Neural cell (in vitro differentiated cells): Measurements from ENCODE around the gene TRAPPC2L. TPM values are rescaled to one million over a fixed set of nuclear protein-coding genes. Genes with fewer than 3 reads are reported as not detected.

Experiments used
- H2AFZ ChIP-seq: fragments of 200-600, 300-800 bp; sonication (generic), shearing (Covaris generic); 2 replicates; pipeline ENCODE4 v1.6.0; 2014; ENCODE audit warnings: low read depth, mild to moderate bottlenecking, antibody characterized with exemption, low read length, moderate library complexity
- H3F3A ChIP-seq: fragments of 200-600 bp; shearing (Covaris generic); 2 replicates; pipeline ENCODE4 v1.6.1; 2016; ENCODE audit warnings: mild to moderate bottlenecking, moderate library complexity, mixed read lengths, antibody characterized with exemption, low read length; ENCODE audit not compliant: insufficient read depth, poor library complexity, severe bottlenecking
- H3K27ac ChIP-seq: fragments of 200-600, 300-800 bp; sonication (generic), shearing (Covaris generic); 2 replicates; pipeline ENCODE4 v1.5.1; 2014; ENCODE audit warnings: mild to moderate bottlenecking, low read length, moderate library complexity
- H3K27me3 ChIP-seq: fragments of 300-800, 200-600 bp; sonication (generic), shearing (Covaris generic); 2 replicates; pipeline ENCODE4 v1.6.0; 2014; ENCODE audit warnings: mild to moderate bottlenecking, low read depth, low read length, moderate library complexity; ENCODE audit not compliant: insufficient read depth
- H3K36me3 ChIP-seq: fragments of 300-800, 200-600 bp; sonication (generic), shearing (Covaris generic); 2 replicates; pipeline ENCODE4 v1.5.1; 2014; ENCODE audit warnings: mild to moderate bottlenecking, antibody characterized with exemption, low read length, moderate library complexity; ENCODE audit not compliant: insufficient read depth
- H3K4me2 ChIP-seq: fragments of 300-800, 200-600 bp; sonication (generic), shearing (Covaris generic); 2 replicates; pipeline ENCODE4 v1.6.0; 2014; ENCODE audit warnings: mild to moderate bottlenecking, low read length
- H3K4me3 ChIP-seq: fragments of 300-800, 200-600 bp; sonication (generic), shearing (Covaris generic); 2 replicates; pipeline ENCODE4 v1.5.1; 2014; ENCODE audit warnings: mild to moderate bottlenecking, low read length, moderate library complexity
- H3K79me2 ChIP-seq: fragments of 200-600 bp; shearing (Covaris generic); replicated peaks from 2 replicates; pipeline ENCODE4 v1.6.0; 2014; ENCODE audit warnings: mild to moderate bottlenecking, low read length, moderate library complexity; ENCODE audit not compliant: insufficient read depth
- H3K9ac ChIP-seq: fragments of 300-800, 200-600 bp; sonication (generic), shearing (Covaris generic); 2 replicates; pipeline ENCODE4 v1.6.1; 2016; ENCODE audit warnings: mild to moderate bottlenecking, low read length, mixed read lengths
- H3K9me2 ChIP-seq: fragments of 200-600 bp; shearing (Covaris generic); 2 replicates; pipeline ENCODE4 v1.6.1; 2016; ENCODE audit warnings: mild to moderate bottlenecking, low read length, mixed read lengths; ENCODE audit not compliant: insufficient read depth
- H3K9me3 ChIP-seq: fragments of 200-600, 300-800 bp; sonication (generic), shearing (Covaris generic); 2 replicates; pipeline ENCODE4 v1.6.1; 2016; ENCODE audit warnings: mild to moderate bottlenecking, mixed run types, low read length, moderate library complexity, mixed read lengths
- H4K20me1 ChIP-seq: fragments of 200-600 bp; shearing (Covaris generic); 2 replicates; pipeline ENCODE4 v1.6.1; 2016; ENCODE audit warnings: mild to moderate bottlenecking, mixed run types; ENCODE audit not compliant: insufficient read depth
- EP300 ChIP-seq: fragments of 450-650 bp; conservative IDR thresholded peaks from 2 replicates; pipeline ENCODE4 v1.6.1; 2014; ENCODE audit warnings: antibody characterized with exemption, mild to moderate bottlenecking, moderate library complexity; ENCODE audit not compliant: poor library complexity, severe bottlenecking
- EZH2 ChIP-seq: fragments of 200-600, 300-800 bp; shearing (Covaris generic), sonication (generic); IDR thresholded peaks from 2 replicates; pipeline ENCODE4 v1.6.1; 2014; ENCODE audit warnings: antibody characterized with exemption, low read length, borderline replicate concordance, mild to moderate bottlenecking; ENCODE audit not compliant: insufficient read depth, poor library complexity, severe bottlenecking
- MXI1 ChIP-seq: fragments of 450-650 bp; conservative IDR thresholded peaks from 2 replicates; pipeline ENCODE4 v1.6.1; 2014; ENCODE audit warnings: antibody characterized with exemption, mild to moderate bottlenecking; ENCODE audit not compliant: poor library complexity, severe bottlenecking
- POLR2AphosphoS5 ChIP-seq: IDR thresholded peaks from 2 replicates; pipeline ENCODE4 v1.6.1; 2012
- RAD21 ChIP-seq: fragments of 450-650 bp; conservative IDR thresholded peaks from 2 replicates; pipeline ENCODE4 v1.6.1; 2014; ENCODE audit warnings: antibody characterized with exemption, mild to moderate bottlenecking, moderate library complexity
- SMC3 ChIP-seq: fragments of 450-650 bp; conservative IDR thresholded peaks from 2 replicates; pipeline ENCODE4 v1.6.1; 2014; ENCODE audit warnings: antibody characterized with exemption, mild to moderate bottlenecking, moderate library complexity; ENCODE audit not compliant: poor library complexity
- TAF1 ChIP-seq: IDR thresholded peaks from 2 replicates; pipeline ENCODE4 v1.6.1; 2012; ENCODE audit warnings: low read depth
- polyA plus RNA-seq: library from polyadenylated mRNA; depleted of rRNA; stranded (reverse); fragments of >200 nt; gene quantifications from 2 replicates; pipeline ENCODE4 v1.2.3, GENCODE V29; 2014
- TF ChIP-seq, protein P1 (sequence below): IDR thresholded peaks from 2 replicates; pipeline ENCODE4 v1.6.1; 2012; ENCODE audit warnings: borderline replicate concordance
- TF ChIP-seq, protein P2 (sequence below): fragments of 450-650 bp; IDR thresholded peaks from 2 replicates; pipeline ENCODE4 v1.5.1; 2014; ENCODE audit warnings: antibody characterized with exemption, mild to moderate bottlenecking, moderate library complexity; ENCODE audit not compliant: poor library complexity, severe bottlenecking

Gene TRAPPC2L
- polyA plus RNA-seq, 1 donor from 2014 or later: 70.2 TPM

DNA sequence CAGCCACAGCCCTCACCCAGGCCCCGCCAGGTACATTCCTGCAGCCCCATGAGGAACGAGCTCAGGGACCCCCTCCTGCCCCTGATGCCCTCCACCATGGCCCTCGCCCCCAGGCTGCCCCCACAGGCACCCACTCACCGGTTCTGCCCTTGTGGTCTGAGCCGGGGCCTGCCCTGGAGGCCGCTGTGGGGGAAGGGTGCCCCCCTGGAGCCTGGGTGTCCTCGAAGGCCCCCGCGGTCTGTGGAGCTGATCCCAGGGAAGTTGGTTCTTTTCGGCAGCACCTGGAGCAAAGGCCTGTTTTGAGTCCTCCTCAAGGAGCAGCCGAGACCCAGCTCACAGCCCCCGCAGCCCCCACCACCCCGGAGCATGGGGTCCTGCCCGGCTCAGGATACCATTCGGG, 7.2 kb downstream of the TRAPPC2L start:
- H3K27ac ChIP-seq: no peak overlapping the region
- H3K9ac ChIP-seq: no peak overlapping the region
- H2AFZ ChIP-seq: no peak overlapping the region
- TF ChIP-seq EP300 (no peak), RAD21 (no peak), POLR2AphosphoS5 (no peak), SMC3 (no peak), MXI1 (no peak), EZH2 (no peak), TAF1 (no peak)
- TF ChIP-seq, protein P1, sequence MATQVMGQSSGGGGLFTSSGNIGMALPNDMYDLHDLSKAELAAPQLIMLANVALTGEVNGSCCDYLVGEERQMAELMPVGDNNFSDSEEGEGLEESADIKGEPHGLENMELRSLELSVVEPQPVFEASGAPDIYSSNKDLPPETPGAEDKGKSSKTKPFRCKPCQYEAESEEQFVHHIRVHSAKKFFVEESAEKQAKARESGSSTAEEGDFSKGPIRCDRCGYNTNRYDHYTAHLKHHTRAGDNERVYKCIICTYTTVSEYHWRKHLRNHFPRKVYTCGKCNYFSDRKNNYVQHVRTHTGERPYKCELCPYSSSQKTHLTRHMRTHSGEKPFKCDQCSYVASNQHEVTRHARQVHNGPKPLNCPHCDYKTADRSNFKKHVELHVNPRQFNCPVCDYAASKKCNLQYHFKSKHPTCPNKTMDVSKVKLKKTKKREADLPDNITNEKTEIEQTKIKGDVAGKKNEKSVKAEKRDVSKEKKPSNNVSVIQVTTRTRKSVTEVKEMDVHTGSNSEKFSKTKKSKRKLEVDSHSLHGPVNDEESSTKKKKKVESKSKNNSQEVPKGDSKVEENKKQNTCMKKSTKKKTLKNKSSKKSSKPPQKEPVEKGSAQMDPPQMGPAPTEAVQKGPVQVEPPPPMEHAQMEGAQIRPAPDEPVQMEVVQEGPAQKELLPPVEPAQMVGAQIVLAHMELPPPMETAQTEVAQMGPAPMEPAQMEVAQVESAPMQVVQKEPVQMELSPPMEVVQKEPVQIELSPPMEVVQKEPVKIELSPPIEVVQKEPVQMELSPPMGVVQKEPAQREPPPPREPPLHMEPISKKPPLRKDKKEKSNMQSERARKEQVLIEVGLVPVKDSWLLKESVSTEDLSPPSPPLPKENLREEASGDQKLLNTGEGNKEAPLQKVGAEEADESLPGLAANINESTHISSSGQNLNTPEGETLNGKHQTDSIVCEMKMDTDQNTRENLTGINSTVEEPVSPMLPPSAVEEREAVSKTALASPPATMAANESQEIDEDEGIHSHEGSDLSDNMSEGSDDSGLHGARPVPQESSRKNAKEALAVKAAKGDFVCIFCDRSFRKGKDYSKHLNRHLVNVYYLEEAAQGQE: no peak
- TF ChIP-seq, protein P2, sequence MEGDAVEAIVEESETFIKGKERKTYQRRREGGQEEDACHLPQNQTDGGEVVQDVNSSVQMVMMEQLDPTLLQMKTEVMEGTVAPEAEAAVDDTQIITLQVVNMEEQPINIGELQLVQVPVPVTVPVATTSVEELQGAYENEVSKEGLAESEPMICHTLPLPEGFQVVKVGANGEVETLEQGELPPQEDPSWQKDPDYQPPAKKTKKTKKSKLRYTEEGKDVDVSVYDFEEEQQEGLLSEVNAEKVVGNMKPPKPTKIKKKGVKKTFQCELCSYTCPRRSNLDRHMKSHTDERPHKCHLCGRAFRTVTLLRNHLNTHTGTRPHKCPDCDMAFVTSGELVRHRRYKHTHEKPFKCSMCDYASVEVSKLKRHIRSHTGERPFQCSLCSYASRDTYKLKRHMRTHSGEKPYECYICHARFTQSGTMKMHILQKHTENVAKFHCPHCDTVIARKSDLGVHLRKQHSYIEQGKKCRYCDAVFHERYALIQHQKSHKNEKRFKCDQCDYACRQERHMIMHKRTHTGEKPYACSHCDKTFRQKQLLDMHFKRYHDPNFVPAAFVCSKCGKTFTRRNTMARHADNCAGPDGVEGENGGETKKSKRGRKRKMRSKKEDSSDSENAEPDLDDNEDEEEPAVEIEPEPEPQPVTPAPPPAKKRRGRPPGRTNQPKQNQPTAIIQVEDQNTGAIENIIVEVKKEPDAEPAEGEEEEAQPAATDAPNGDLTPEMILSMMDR: no peak
- H3K9me2 ChIP-seq: no peaks in the 10 kb centered on the region
- no peaks in the 10 kb centered on the region for H3K79me2 ChIP-seq
- H3F3A ChIP-seq: no peaks in the 10 kb centered on the region
- no peak overlapping the region for H3K4me2 ChIP-seq
- H3K9me3 ChIP-seq: no peaks in the 10 kb centered on the region
- H3K27me3 ChIP-seq: no peaks in the 10 kb centered on the region
- no peaks in the 10 kb centered on the region for H4K20me1 ChIP-seq
- no peak overlapping the region for H3K4me3 ChIP-seq
- no peaks in the 10 kb centered on the region for H3K36me3 ChIP-seq

DNA sequence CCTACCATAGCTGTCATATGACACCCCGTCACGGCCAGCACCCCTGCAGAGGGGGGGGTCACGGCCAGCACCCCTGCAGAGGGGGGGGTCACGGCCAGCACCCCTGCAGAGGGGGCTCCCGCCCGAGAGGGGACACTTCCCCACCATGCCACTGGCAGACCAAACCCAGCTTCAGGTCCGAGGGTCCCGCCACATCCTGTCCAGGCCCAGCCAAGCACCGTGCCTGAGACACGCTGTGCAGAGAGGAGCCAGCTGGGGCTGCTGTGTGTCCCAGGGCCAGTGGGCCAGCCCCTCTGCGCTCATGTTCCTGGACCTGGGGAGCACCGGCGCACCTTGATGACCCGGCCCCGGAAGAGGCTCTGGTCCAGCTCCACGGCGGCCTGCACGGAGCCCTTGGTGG, 7.6 kb downstream of the TRAPPC2L start:
- Histone ChIP-seq H3K9me3 (no peaks in the 10 kb centered on the region), H4K20me1 (no peaks in the 10 kb centered on the region), H3K4me2 (no peak overlapping the region), H3F3A (no peaks in the 10 kb centered on the region), H3K4me3 (no peak overlapping the region), H3K36me3 (no peaks in the 10 kb centered on the region), H3K79me2 (no peaks in the 10 kb centered on the region), H3K9ac (no peak overlapping the region), H3K9me2 (no peaks in the 10 kb centered on the region), H3K27ac (no peak overlapping the region), H2AFZ (no peak overlapping the region), H3K27me3 (no peaks in the 10 kb centered on the region)
- TF ChIP-seq, protein P1: no peak
- TF ChIP-seq MXI1: no peak
